NB4 (cell line): Measurements from ENCODE around the gene B3GAT1.

ENCODE experiments used
- TF ChIP-seq, protein P1 (sequence below): IDR thresholded peaks from 2 replicates; pipeline ENCODE4 v1.6.1; 2011; ENCODE audit warnings: low read depth, low read length
- TF ChIP-seq, protein P2 (sequence below): IDR thresholded peaks from one replicate; pipeline ENCODE4 v1.5.1; 2012; ENCODE audit warnings: low read depth, low read length

DNA sequence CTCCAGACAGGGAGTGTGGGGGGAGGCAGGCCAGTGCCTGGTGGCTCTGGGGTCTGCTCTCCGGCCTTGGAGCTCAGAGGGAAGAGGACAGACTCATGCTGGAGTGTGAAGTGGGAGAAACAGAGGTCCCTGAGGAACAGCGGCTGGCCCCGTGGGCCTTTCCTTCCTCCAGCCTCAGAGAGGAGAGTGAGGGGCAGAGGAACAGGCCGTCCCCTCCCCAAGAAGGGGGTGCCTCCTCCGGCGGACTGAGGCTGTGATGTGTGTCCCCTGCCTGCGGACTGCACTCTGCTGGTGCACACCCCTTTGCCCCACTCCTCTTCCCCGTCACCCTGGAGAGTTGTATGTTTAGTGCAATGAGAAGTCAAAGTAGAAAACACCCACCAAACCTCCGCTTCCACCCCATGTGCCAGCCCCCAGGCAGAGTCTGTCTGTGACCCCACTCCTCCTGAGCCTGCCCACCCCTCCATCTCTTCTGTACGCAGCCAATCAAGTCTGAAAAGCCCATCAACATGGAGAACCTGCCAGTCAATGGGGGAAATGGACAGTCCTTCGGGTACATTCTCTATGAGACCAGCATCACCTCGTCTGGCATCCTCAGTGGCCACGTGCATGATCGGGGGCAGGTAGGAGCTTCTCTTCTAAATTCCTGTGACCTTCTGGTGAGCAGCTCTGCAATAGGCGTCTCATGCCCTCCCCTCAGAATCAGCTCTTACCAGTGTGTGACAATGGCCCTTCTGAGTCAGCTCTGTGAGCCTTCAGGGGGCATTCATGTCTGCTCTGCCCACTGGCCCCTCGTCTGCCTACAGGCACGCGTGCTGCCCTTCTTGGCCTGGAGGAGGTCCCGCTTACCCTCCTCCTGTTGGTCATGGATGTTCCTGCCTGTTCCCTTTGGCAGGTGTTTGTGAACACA lies 41.3 kb downstream of the B3GAT1 start:
- TF ChIP-seq, protein P1, sequence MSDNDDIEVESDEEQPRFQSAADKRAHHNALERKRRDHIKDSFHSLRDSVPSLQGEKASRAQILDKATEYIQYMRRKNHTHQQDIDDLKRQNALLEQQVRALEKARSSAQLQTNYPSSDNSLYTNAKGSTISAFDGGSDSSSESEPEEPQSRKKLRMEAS = no peak
- TF ChIP-seq, protein P2, sequence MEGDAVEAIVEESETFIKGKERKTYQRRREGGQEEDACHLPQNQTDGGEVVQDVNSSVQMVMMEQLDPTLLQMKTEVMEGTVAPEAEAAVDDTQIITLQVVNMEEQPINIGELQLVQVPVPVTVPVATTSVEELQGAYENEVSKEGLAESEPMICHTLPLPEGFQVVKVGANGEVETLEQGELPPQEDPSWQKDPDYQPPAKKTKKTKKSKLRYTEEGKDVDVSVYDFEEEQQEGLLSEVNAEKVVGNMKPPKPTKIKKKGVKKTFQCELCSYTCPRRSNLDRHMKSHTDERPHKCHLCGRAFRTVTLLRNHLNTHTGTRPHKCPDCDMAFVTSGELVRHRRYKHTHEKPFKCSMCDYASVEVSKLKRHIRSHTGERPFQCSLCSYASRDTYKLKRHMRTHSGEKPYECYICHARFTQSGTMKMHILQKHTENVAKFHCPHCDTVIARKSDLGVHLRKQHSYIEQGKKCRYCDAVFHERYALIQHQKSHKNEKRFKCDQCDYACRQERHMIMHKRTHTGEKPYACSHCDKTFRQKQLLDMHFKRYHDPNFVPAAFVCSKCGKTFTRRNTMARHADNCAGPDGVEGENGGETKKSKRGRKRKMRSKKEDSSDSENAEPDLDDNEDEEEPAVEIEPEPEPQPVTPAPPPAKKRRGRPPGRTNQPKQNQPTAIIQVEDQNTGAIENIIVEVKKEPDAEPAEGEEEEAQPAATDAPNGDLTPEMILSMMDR = no peak
